ENCODE results near the gene CANT1. TPM values are rescaled to one million over a fixed set of nuclear protein-coding genes. Genes with fewer than 3 reads are reported as not detected.
A peak's percentile ranks its signal among the peaks of the same experiment; 100 is the strongest.

The CANT1 gene
- total and polyA plus RNA-seq, 2 of the 13 experiments (the other 11 are each of a cell fraction or from before 2014, with no cell fraction given) = 34.1 to 42.1 TPM

DNA sequence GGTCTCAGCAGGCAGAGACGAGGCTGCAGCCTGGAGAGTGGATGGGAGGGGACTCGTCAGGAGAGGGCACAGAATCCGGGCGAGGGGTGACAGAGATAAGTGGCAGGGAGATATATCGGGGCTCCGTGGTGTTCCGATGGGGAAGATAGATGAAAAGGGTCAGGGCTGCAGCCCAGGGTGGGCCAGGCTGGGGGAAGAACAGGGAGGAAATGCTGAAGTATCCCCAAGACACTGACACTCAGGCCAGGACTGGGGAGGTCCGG lies 32.0 kb downstream of the CANT1 start:
- FAIRE-seq (no peak), ATAC-seq (no peak), DNase-seq (ENCODE audit: low spot score) (no peak)
- H3K9ac ChIP-seq (ENCODE audit: insufficient read depth, low read depth, low read length) = peak overlapping the region; percentile 90; the same call in 1 of the 2 replicates
- H2AFZ ChIP-seq (ENCODE audit: low read length) = no peak overlapping the region
- H3K36me3 ChIP-seq (replicated peaks in 1 of 2; ENCODE audit: control insufficient read depth in 1 of 2, insufficient read depth in 2 of 2, low read length in 2 of 2) = peaks cover 9 to 39% of the 10 kb centered on the region in 2 experiments
- no peak overlapping the region for H3K27ac ChIP-seq (ENCODE audit: extremely low read length, insufficient read depth, low read length)
- in situ Hi-C loops (cut with HindIII; ENCODE audit: extremely low pct_ligation_motif_present, low pct_unique_long_range_greater_than_20kb) (no loop called here), intact Hi-C loops (cut with micrococcal nuclease; ENCODE audit: unreplicated experiment) (no loop called here)
- ChIA-PET CTCF (ENCODE audit: low intra/inter-chr PET ratio, low total read pairs) (no interaction called here), POLR2A (interaction anchor here (1.4 to 3.9 kb wide), 4 partner anchors 9 to 50 kb away, joined by 6 to 49 read pairs (median 20); partner anchors contain the start of gene CANT1)
- no TSS peak for BruUV-seq (replicated peaks)
- H3K79me2 ChIP-seq (ENCODE audit: insufficient read depth, low read length) = peaks cover 23% of the 10 kb centered on the region
- H3K4me3 ChIP-seq (replicated peaks in 1 of 3; ENCODE audit: insufficient read depth in 1 of 3, low read depth in 2 of 3, low read length in 3 of 3) = peak overlapping the region in 1 of 3 experiments; percentile 84; a peak in 2 of 6 replicates
- no peaks in the 10 kb centered on the region; a peak in 1 of 5 replicates for H3K27me3 ChIP-seq (ENCODE audit: control insufficient read depth in 1 of 2, insufficient read depth in 2 of 2, low read length in 2 of 2)
- 96% methylated on average over 8 of the region's 8 CpGs for WGBS (ENCODE audit: low lambda C conversion rate)
- H4K20me1 ChIP-seq (ENCODE audit: insufficient read depth, low read length) = peaks cover 14% of the 10 kb centered on the region; the same call in 1 of the 2 replicates
- no peak for TF ChIP-seq ZNF629 (CRISPR knock-in tag; conservative IDR thresholded peaks at IDR 0.05)
- TF ChIP-seq TBP (CRISPR knock-in tag; IDR thresholded peaks at IDR 0.05) = no peak
- no peak for TF ChIP-seq REL (CRISPR knock-in tag; conservative IDR thresholded peaks at IDR 0.05)
- no peak for TF ChIP-seq HIVEP1 (CRISPR knock-in tag; IDR thresholded peaks at IDR 0.05)
- no peak for TF ChIP-seq RBM22 (optimal IDR thresholded peaks at IDR 0.05; ENCODE audit: low read length)
- TF ChIP-seq ZNF510 (CRISPR knock-in tag; IDR thresholded peaks at IDR 0.05; ENCODE audit: low read depth) = no peak
- peaks cover 57% of the 10 kb centered on the region for H3K4me1 ChIP-seq (ENCODE audit: insufficient read depth, low read length)
- H3K9me3 ChIP-seq (ENCODE audit: low read length) = no peaks in the 10 kb centered on the region
- peak overlapping the region; percentile 96 for H3K4me2 ChIP-seq (ENCODE audit: low read depth, low read length)

DNA sequence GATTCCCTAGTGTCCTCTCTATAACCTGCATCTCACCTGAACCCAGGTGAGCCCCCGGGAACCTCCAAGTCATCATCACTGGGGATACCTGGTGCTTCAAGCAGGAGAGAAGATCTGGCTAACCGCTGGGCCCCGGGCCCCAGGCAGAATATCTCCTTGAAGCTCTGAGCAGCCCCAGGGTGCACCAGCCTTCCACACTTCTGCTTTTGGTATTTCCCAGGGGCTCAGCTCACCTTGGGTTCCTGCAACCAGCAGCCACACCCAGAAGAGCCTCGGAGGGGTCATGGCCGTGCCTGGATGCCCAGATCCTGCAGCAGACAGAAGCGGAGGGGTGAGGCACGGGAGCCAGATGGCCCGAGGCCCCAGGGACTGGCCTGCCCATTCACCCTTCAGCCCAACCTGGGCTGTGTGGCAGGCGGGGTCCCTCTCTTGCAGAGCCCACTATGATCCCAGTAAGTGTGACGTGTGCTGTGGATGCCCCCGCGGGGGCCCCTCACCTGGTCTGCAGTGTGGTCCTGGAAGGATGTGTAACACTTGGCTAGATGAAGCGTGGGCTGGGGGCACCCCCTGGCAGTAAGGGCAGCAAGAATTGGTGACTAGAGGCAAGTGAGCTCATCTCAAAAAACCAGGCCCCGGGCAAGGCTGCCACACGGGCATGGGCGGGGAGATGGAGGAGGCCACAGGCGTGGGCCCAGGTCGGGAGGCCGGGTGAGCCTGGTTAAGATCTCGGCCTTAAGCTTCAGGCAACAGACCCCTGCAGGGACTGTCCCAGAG lies 32.5 kb downstream of the CANT1 start:
- TF ChIP-seq AGO2 (optimal IDR thresholded peaks at IDR 0.05; ENCODE audit: low read depth, low read length) = peak; percentile 62
- no peak for TF ChIP-seq ZNF335 (CRISPR knock-in tag; IDR thresholded peaks at IDR 0.05)
- TF ChIP-seq ZNF501 (CRISPR knock-in tag; IDR thresholded peaks at IDR 0.05) = no peak
- no peak for TF ChIP-seq ZNF253 (CRISPR knock-in tag; IDR thresholded peaks at IDR 0.05; ENCODE audit: borderline replicate concordance)
- Histone ChIP-seq H3K9me3 (ENCODE audit: low read length) (no peaks in the 10 kb centered on the region), H3K4me2 (ENCODE audit: low read depth, low read length) (peak overlapping the region; percentile 96), H3K79me2 (ENCODE audit: insufficient read depth, low read length) (peaks cover 23% of the 10 kb centered on the region), H3K9ac (ENCODE audit: insufficient read depth, low read depth, low read length) (no peak overlapping the region), H4K20me1 (ENCODE audit: insufficient read depth, low read length) (peaks cover 14% of the 10 kb centered on the region; the same call in 1 of the 2 replicates), H3K4me3 (replicated peaks in 1 of 3; ENCODE audit: insufficient read depth in 1 of 3, low read depth in 2 of 3, low read length in 3 of 3) (no peak overlapping the region), H3K27me3 (ENCODE audit: control insufficient read depth in 1 of 2, insufficient read depth in 2 of 2, low read length in 2 of 2) (no peaks in the 10 kb centered on the region; a peak in 1 of 5 replicates), H2AFZ (ENCODE audit: low read length) (no peak overlapping the region), H3K27ac (ENCODE audit: extremely low read length, insufficient read depth, low read length) (no peak overlapping the region), H3K36me3 (replicated peaks in 1 of 2; ENCODE audit: control insufficient read depth in 1 of 2, insufficient read depth in 2 of 2, low read length in 2 of 2) (peaks cover 9 to 44% of the 10 kb centered on the region in 2 experiments), H3K4me1 (ENCODE audit: insufficient read depth, low read length) (peaks cover 57% of the 10 kb centered on the region)
- no peak for FAIRE-seq
- no TSS peak for BruUV-seq (replicated peaks)
- no peak for ATAC-seq
- intact Hi-C loops (cut with micrococcal nuclease; ENCODE audit: unreplicated experiment) = no loop called here
- DNase-seq (ENCODE audit: low spot score) = no peak
- POLR2A ChIA-PET = interaction anchor here (0.9 to 1.5 kb wide), 3 partner anchors 10 to 15 kb away, joined by 3 to 7 read pairs (median 4); no protein-coding TSS in a partner anchor
- 96% methylated on average over 12 of the region's 20 CpGs for WGBS (ENCODE audit: low lambda C conversion rate)
- CTCF ChIA-PET (ENCODE audit: low intra/inter-chr PET ratio, low total read pairs) = no interaction called here
- in situ Hi-C loops (cut with HindIII; ENCODE audit: extremely low pct_ligation_motif_present, low pct_unique_long_range_greater_than_20kb) = no loop called here
